Keratinocyte (primary cell): Measurements from ENCODE around the gene B3GNT4. TPM values are rescaled to one million over a fixed set of nuclear protein-coding genes. Genes with fewer than 3 reads are reported as not detected.

Experiments
- DNase-seq: peaks from one replicate; pipeline ENCODE4 v3.0.0-alpha.2; 2011; ENCODE audit warnings: low read depth, missing footprints, low spot score
- FAIRE-seq: peaks from 2 replicates; lab custom pipeline; 2011; peaks lifted over from hg19 to GRCh38; lab: Jason Lieb, UNC
- H2AFZ ChIP-seq: 2 replicates; pipeline ENCODE4 v1.6.0; 2012; ENCODE audit warnings: low read length, control low read depth, inconsistent platforms; ENCODE audit not compliant: control insufficient read depth
- H3K27ac ChIP-seq: 2 replicates; pipeline ENCODE4 v1.5.1; 2011; ENCODE audit warnings: low read length; ENCODE audit not compliant: control insufficient read depth, insufficient read depth
- H3K27me3 ChIP-seq: 3 replicates; pipeline ENCODE4 v1.6.0; 2011; ENCODE audit warnings: low read length; ENCODE audit not compliant: control insufficient read depth, insufficient read depth; ENCODE audit errors: extremely low read depth
- H3K36me3 ChIP-seq, 2 experiments: 2 replicates in 1 of 2; 3 replicates in 1 of 2; pipeline ENCODE4 v1.5.1; 2011; ENCODE audit warnings: low read length in 2 of 2, mild to moderate bottlenecking in 1 of 2; ENCODE audit not compliant: control insufficient read depth in 2 of 2, insufficient read depth in 2 of 2; ENCODE audit errors: extremely low read depth in 1 of 2
- H3K4me1 ChIP-seq: 3 replicates; pipeline ENCODE4 v1.5.1; 2011; ENCODE audit warnings: low read length; ENCODE audit not compliant: control insufficient read depth, insufficient read depth; ENCODE audit errors: extremely low read depth
- H3K4me2 ChIP-seq: 3 replicates; pipeline ENCODE4 v1.6.0; 2011; ENCODE audit warnings: low read depth, low read length; ENCODE audit not compliant: control insufficient read depth, insufficient read depth; ENCODE audit errors: extremely low read depth
- H3K4me3 ChIP-seq, 3 experiments: fragments of 200-600 bp in 1 of 3; sonication (generic) in 1 of 3; 2 replicates in 2 of 3; 3 replicates in 1 of 3; pipeline ENCODE4 v1.5.1; 2011 to 2016; ENCODE audit warnings: low read length in 3 of 3, mild to moderate bottlenecking in 3 of 3, control low read depth in 2 of 3, inconsistent platforms in 1 of 3, low read depth in 1 of 3, mixed read lengths in 1 of 3, mixed run types in 1 of 3, moderate library complexity in 1 of 3; ENCODE audit not compliant: control insufficient read depth in 2 of 3, insufficient read depth in 2 of 3; ENCODE audit errors: extremely low read depth in 1 of 3
- H3K79me2 ChIP-seq: 2 replicates; pipeline ENCODE4 v1.6.0; 2012; ENCODE audit warnings: low read length; ENCODE audit not compliant: control insufficient read depth, insufficient read depth
- H3K9ac ChIP-seq: 3 replicates; pipeline ENCODE4 v1.6.0; 2011; ENCODE audit warnings: low read length; ENCODE audit not compliant: control insufficient read depth, insufficient read depth; ENCODE audit errors: extremely low read depth
- H3K9me1 ChIP-seq: 3 replicates; pipeline ENCODE4 v1.6.0; 2011; ENCODE audit warnings: low read length; ENCODE audit not compliant: control insufficient read depth, insufficient read depth; ENCODE audit errors: extremely low read depth
- H3K9me3 ChIP-seq: 2 replicates; pipeline ENCODE4 v1.5.1; 2012; ENCODE audit warnings: low read depth, low read length; ENCODE audit not compliant: control insufficient read depth
- H4K20me1 ChIP-seq: 3 replicates; pipeline ENCODE4 v1.6.0; 2011; ENCODE audit warnings: low read length; ENCODE audit not compliant: control insufficient read depth, insufficient read depth; ENCODE audit errors: extremely low read depth
- CTCF ChIP-seq, 3 experiments: IDR thresholded peaks in 1 of 3; conservative IDR thresholded peaks in 1 of 3; optimal IDR thresholded peaks in 1 of 3; 2 replicates in 2 of 3; 3 replicates in 1 of 3; pipeline versions ENCODE3 to v1.5.1; 2011; ENCODE audit warnings: low read length in 3 of 3, mild to moderate bottlenecking in 3 of 3, moderate library complexity in 2 of 3, control low read depth in 1 of 3, inconsistent platforms in 1 of 3; ENCODE audit not compliant: insufficient read depth in 2 of 3; ENCODE audit errors: extremely low read depth in 1 of 3
- EZH2 ChIP-seq: IDR thresholded peaks from one replicate; pipeline ENCODE4 v1.6.1; 2012; ENCODE audit warnings: inconsistent platforms, mild to moderate bottlenecking, low read length, moderate library complexity
- dilution Hi-C: fragments of 300-500 bp; cut with MboI; formaldehyde crosslinking; loops from one replicate; pipeline ENCODE4 v1.7.0; 2020; ENCODE audit warnings: low sequenced_read_pairs; ENCODE audit not compliant: extremely low pct_ligation_motif_present
- polyA plus RNA-seq, 5 experiments: library from polyadenylated mRNA; depleted of rRNA in 3 of 5; stranded (reverse) in 3 of 5; stranded (forward) in 1 of 5; unstranded in 1 of 5; fragments of >200 nt; gene quantifications; 1 replicate in 1 of 5; 2 replicates in 3 of 5; 3 replicates in 1 of 5; pipeline versions ENCODE4 v1.2.1 to v1.2.3, GENCODE V29; 2011 to 2012; ENCODE audit warnings: missing spikeins in 2 of 5, low read depth in 1 of 5, low replicate concordance in 1 of 5

The B3GNT4 gene
- polyA plus RNA-seq, 1 donor (not counting 4 experiments of a cell fraction or from before 2014, with no cell fraction given), result 1.7 TPM

- Histone ChIP-seq H3K9me1 (no peaks in the 10 kb centered on the region), H3K79me2 (peaks cover 11% of the 10 kb centered on the region), H3K9me3 (no peaks in the 10 kb centered on the region), H3K36me3 (peaks cover 22 to 31% of the 10 kb centered on the region in 2 experiments), H3K27me3 (no peaks in the 10 kb centered on the region), H2AFZ (no peak overlapping the region), H3K4me3 (no peak overlapping the region), H4K20me1 (no peaks in the 10 kb centered on the region), H3K4me2 (no peak overlapping the region), H3K27ac (no peak overlapping the region), H3K9ac (no peak overlapping the region), H3K4me1 (no peaks in the 10 kb centered on the region)
- no peak for TF ChIP-seq EZH2
- no peak for TF ChIP-seq CTCF (optimal IDR thresholded peaks at IDR 0.05 in 1 of 3, IDR thresholded peaks at IDR 0.05 in 1 of 3, conservative IDR thresholded peaks at IDR 0.05 in 1 of 3; ENCODE audit: extremely low read depth in 1 of 3, insufficient read depth in 2 of 3, low read length in 3 of 3)
- no peak for DNase-seq
- no peak for FAIRE-seq
- dilution Hi-C loops, result no loop called here
Measured at GRCh38 chr12:122215771-122216170, 12.3 kb downstream of the B3GNT4 start.

GRCh38 chr12:122216445-122216844 lies 12.9 kb downstream of the B3GNT4 start:
- no peak for FAIRE-seq
- no peak overlapping the region for H2AFZ ChIP-seq
- H4K20me1 ChIP-seq, result no peaks in the 10 kb centered on the region
- no peak overlapping the region for H3K4me3 ChIP-seq
- peaks cover 17% of the 10 kb centered on the region for H3K79me2 ChIP-seq
- H3K9ac ChIP-seq, result no peak overlapping the region
- dilution Hi-C loops, result no loop called here
- H3K9me1 ChIP-seq, result no peaks in the 10 kb centered on the region
- H3K4me1 ChIP-seq, result no peaks in the 10 kb centered on the region
- TF ChIP-seq CTCF (optimal IDR thresholded peaks at IDR 0.05 in 1 of 3, IDR thresholded peaks at IDR 0.05 in 1 of 3, conservative IDR thresholded peaks at IDR 0.05 in 1 of 3; ENCODE audit: extremely low read depth in 1 of 3, insufficient read depth in 2 of 3, low read length in 3 of 3), result no peak
- TF ChIP-seq EZH2, result no peak
- no peak overlapping the region for H3K27ac ChIP-seq
- no peak overlapping the region for H3K4me2 ChIP-seq
- H3K9me3 ChIP-seq, result no peaks in the 10 kb centered on the region
- no peak for DNase-seq
- no peaks in the 10 kb centered on the region for H3K27me3 ChIP-seq
- H3K36me3 ChIP-seq, result peaks cover 26% of the 10 kb centered on the region in 2 experiments
